CD1c-positive myeloid dendritic cell (primary cell): Measurements from ENCODE around the gene VANGL1.

Source experiments
- DNase-seq: peaks from one replicate; pipeline ENCODE4 v3.0.0-alpha.2; 2016; ENCODE audit errors: extremely low spot score

Gene VANGL1

GRCh38 chr1:115643666-115644065 is 1.9 kb downstream of the VANGL1 start:
- no peak for DNase-seq

GRCh38 chr1:115644109-115644508 is 2.3 kb downstream of the VANGL1 start:
- DNase-seq, result no peak

GRCh38 chr1:115647047-115647446 is 5.3 kb downstream of the VANGL1 start:
- no peak for DNase-seq

GRCh38 chr1:115647507-115647906 is 5.7 kb downstream of the VANGL1 start:
- DNase-seq, result no peak

GRCh38 chr1:115647919-115648650 is 6.3 kb downstream of the VANGL1 start:
- DNase-seq, result no peak

GRCh38 chr1:115648717-115649691 is 7.2 kb downstream of the VANGL1 start:
- DNase-seq, result no peak

GRCh38 chr1:115649964-115650363 is 8.2 kb downstream of the VANGL1 start:
- no peak for DNase-seq

- DNase-seq, result no peak
Observed at GRCh38 chr1:115650961-115651360, 9.2 kb downstream of the VANGL1 start.

- DNase-seq, result no peak
Observed at GRCh38 chr1:115651391-115651790, 9.6 kb downstream of the VANGL1 start.

- no peak for DNase-seq
Observed at GRCh38 chr1:115652236-115652788, 10.5 kb downstream of the VANGL1 start.

GRCh38 chr1:115654125-115654524 is 12.4 kb downstream of the VANGL1 start:
- DNase-seq, result no peak

GRCh38 chr1:115654663-115655305 is 13.0 kb downstream of the VANGL1 start:
- DNase-seq, result no peak

- DNase-seq, result no peak
Observed at GRCh38 chr1:115655306-115655663, 13.5 kb downstream of the VANGL1 start.

- DNase-seq, result no peak
Observed at GRCh38 chr1:115655916-115656315, 14.1 kb downstream of the VANGL1 start.

- DNase-seq, result no peak
Observed at GRCh38 chr1:115656461-115657077, 14.8 kb downstream of the VANGL1 start.

GRCh38 chr1:115658646-115659045 is 16.9 kb downstream of the VANGL1 start:
- no peak for DNase-seq

GRCh38 chr1:115660151-115660550 is 18.4 kb downstream of the VANGL1 start:
- no peak for DNase-seq

GRCh38 chr1:115661157-115661556 is 19.4 kb downstream of the VANGL1 start:
- no peak for DNase-seq

GRCh38 chr1:115665319-115666096 is 23.7 kb downstream of the VANGL1 start:
- no peak for DNase-seq

- no peak for DNase-seq
Observed at GRCh38 chr1:115666206-115666605, 24.4 kb downstream of the VANGL1 start.

- DNase-seq, result no peak
Observed at GRCh38 chr1:115666702-115667101, 24.9 kb downstream of the VANGL1 start.
